Ishikawa (cell line): ENCODE results near the gene CD79A.

Experiments used
- CEBPB ChIP-seq: IDR thresholded peaks from 2 replicates; pipeline ENCODE4 v1.6.1; 2012
- CREB1 ChIP-seq: IDR thresholded peaks from 2 replicates; pipeline ENCODE4 v1.6.1; 2012; ENCODE audit warnings: low read depth
- EGR1 ChIP-seq: IDR thresholded peaks from 2 replicates; pipeline ENCODE4 v1.6.1; 2012
- EP300 ChIP-seq: IDR thresholded peaks from 2 replicates; pipeline ENCODE4 v1.6.1; 2012; ENCODE audit warnings: borderline replicate concordance
- FOXM1 ChIP-seq: IDR thresholded peaks from 2 replicates; pipeline ENCODE4 v1.6.1; 2012; ENCODE audit warnings: low read depth, borderline replicate concordance
- MAX ChIP-seq: IDR thresholded peaks from 2 replicates; pipeline ENCODE4 v1.6.1; 2012
- NFIC ChIP-seq: IDR thresholded peaks from 2 replicates; pipeline ENCODE4 v1.6.1; 2012
- RAD21 ChIP-seq: IDR thresholded peaks from 2 replicates; pipeline ENCODE4 v1.6.1; 2012; ENCODE audit warnings: low read depth
- REST ChIP-seq: IDR thresholded peaks from 2 replicates; pipeline ENCODE4 v1.6.1; 2012; ENCODE audit warnings: low read depth, mild to moderate bottlenecking
- TAF1 ChIP-seq: IDR thresholded peaks from 2 replicates; pipeline ENCODE4 v1.6.1; 2012; ENCODE audit warnings: low read depth, mild to moderate bottlenecking
- TCF12 ChIP-seq: IDR thresholded peaks from 2 replicates; pipeline ENCODE4 v1.6.1; 2012; ENCODE audit warnings: low read depth
- TEAD4 ChIP-seq: IDR thresholded peaks from 2 replicates; pipeline ENCODE4 v1.6.1; 2012
- USF1 ChIP-seq: IDR thresholded peaks from 2 replicates; pipeline ENCODE4 v1.6.1; 2012
- YY1 ChIP-seq: IDR thresholded peaks from 2 replicates; pipeline ENCODE4 v1.6.1; 2012; ENCODE audit warnings: low read depth
- ZBTB7A ChIP-seq: IDR thresholded peaks from 2 replicates; pipeline ENCODE4 v1.6.1; 2012; ENCODE audit warnings: low read depth

CD79A gene

GRCh38 chr19:41844601-41845000, 32.5 kb upstream of the CD79A start, which contains the start of gene LYPD4:
TSS of gene LYPD4 (minus strand) at chr19:41844683. CDS start at chr19:41839285, 5,398 bp downstream.
- no peak for TF ChIP-seq TAF1
- no peak for TF ChIP-seq ZBTB7A
- TF ChIP-seq EGR1, result no peak
- TF ChIP-seq NFIC, result no peak
- peak; percentile 50; the same call in 1 of the 2 replicates for TF ChIP-seq MAX
- no peak for TF ChIP-seq YY1
- no peak for TF ChIP-seq CREB1

- TF ChIP-seq TCF12 (no peak), USF1 (no peak), RAD21 (no peak), YY1 (no peak)
Observed at GRCh38 chr19:41845001-41845050, 32.3 kb upstream of the CD79A start, which contains the start of gene DMRTC2. TSS of gene DMRTC2 (plus strand) at chr19:41845042. CDS start at chr19:41847429, 2,387 bp downstream.

- TF ChIP-seq NFIC, result no peak
- TF ChIP-seq ZBTB7A, result no peak
- no peak for TF ChIP-seq TAF1
- TF ChIP-seq CEBPB, result no peak
- no peak for TF ChIP-seq TEAD4
- TF ChIP-seq CREB1, result no peak
- TF ChIP-seq EGR1, result no peak
- no peak for TF ChIP-seq TCF12
- no peak for TF ChIP-seq YY1
- no peak for TF ChIP-seq FOXM1
Observed at GRCh38 chr19:41845051-41845590, 32.0 kb upstream of the CD79A start.

GRCh38 chr19:41847351-41848105, 29.6 kb upstream of the CD79A start:
- TF ChIP-seq RAD21 (no peak), ZBTB7A (no peak), FOXM1 (no peak), TAF1 (no peak), REST (no peak), NFIC (no peak), EP300 (no peak), CREB1 (no peak), TCF12 (no peak)

GRCh38 chr19:41848666-41849065, 28.4 kb upstream of the CD79A start:
- TF ChIP-seq REST (no peak), FOXM1 (no peak), TAF1 (no peak), YY1 (no peak), EGR1 (no peak), EP300 (no peak), RAD21 (no peak), NFIC (no peak), CEBPB (no peak)

- no peak for TF ChIP-seq NFIC
- no peak for TF ChIP-seq TCF12
- no peak for TF ChIP-seq USF1
- TF ChIP-seq CEBPB, result no peak
- no peak for TF ChIP-seq REST
- TF ChIP-seq FOXM1, result no peak
- no peak for TF ChIP-seq RAD21
- no peak for TF ChIP-seq TEAD4
- no peak for TF ChIP-seq CREB1
- no peak for TF ChIP-seq MAX
- no peak for TF ChIP-seq EGR1
Observed at GRCh38 chr19:41849067-41849466, 28.0 kb upstream of the CD79A start.
